IMR-90 (cell line): ENCODE data around the gene PNKP. TPM values are rescaled to one million over a fixed set of nuclear protein-coding genes. Genes with fewer than 3 reads are reported as not detected.

Experiments used
- ATAC-seq: fragments of 200-7000 bp; cut with Tn5 transposase; 2 replicates; pipeline ENCODE4 v1.9.1; 2020; ENCODE audit warnings: low read depth, mild to moderate bottlenecking, moderate library complexity
- Bru-seq: library from RNA; stranded (reverse); fragments of 400-500 nt; gene quantifications from one replicate; lab custom pipeline; 2021; lab: Mats Ljungman, UMichigan
- BruChase-seq, 2 experiments: library from RNA; stranded (reverse); fragments of 400-500 nt; gene quantifications; one replicate each; lab custom pipeline; 2021; lab: Mats Ljungman, UMichigan
- BruUV-seq: library from RNA; stranded (reverse); fragments of 400-500 nt; replicated peaks from 2 replicates; lab custom pipeline; 2021; lab: Mats Ljungman, UMichigan
- CTCF ChIA-PET: fragments of 300-600 bp; formaldehyde crosslinking; extraction: SDS; loops from one replicate; lab custom pipeline; 2021; ENCODE audit warnings: antibody characterized with exemption; lab: Yijun Ruan, JAX
- POLR2A ChIA-PET: fragments of 300-600 bp; sonication (Branson Sonifier 250); formaldehyde crosslinking; loops from one replicate; lab custom pipeline; 2022; ENCODE audit warnings: antibody characterized with exemption; ENCODE audit not compliant: unreplicated experiment; lab: Charles Lee
- DNase-seq: peaks from one replicate; pipeline ENCODE4 v3.0.0; 2013
- H2AFZ ChIP-seq: replicated peaks from 2 replicates; pipeline ENCODE3; 2013; ENCODE audit warnings: low read length, mild to moderate bottlenecking; ENCODE audit not compliant: poor library complexity
- H2AK5ac ChIP-seq: 2 replicates; pipeline ENCODE4 v1.6.1; 2013; ENCODE audit warnings: low read depth, low read length, inconsistent platforms
- H2AK9ac ChIP-seq: replicated peaks from 2 replicates; pipeline ENCODE3; 2013; ENCODE audit warnings: mild to moderate bottlenecking, low read depth, low read length, moderate library complexity; ENCODE audit not compliant: poor library complexity
- H2BK120ac ChIP-seq: 2 replicates; pipeline ENCODE4 v1.6.1; 2013; ENCODE audit warnings: low read depth, low read length, inconsistent platforms
- H2BK15ac ChIP-seq: 3 replicates; pipeline ENCODE4 v1.6.1; 2013; ENCODE audit warnings: low read depth, low read length, inconsistent platforms
- H2BK20ac ChIP-seq: 2 replicates; pipeline ENCODE4 v1.6.1; 2013; ENCODE audit warnings: low read depth, mild to moderate bottlenecking, inconsistent platforms, low read length, moderate library complexity
- H2BK5ac ChIP-seq: 2 replicates; pipeline ENCODE4 v1.6.1; 2013; ENCODE audit warnings: mild to moderate bottlenecking, low read depth, low read length, inconsistent platforms; ENCODE audit not compliant: poor library complexity, severe bottlenecking
- H3K14ac ChIP-seq: replicated peaks from 2 replicates; pipeline ENCODE4 v1.6.1; 2013; ENCODE audit warnings: low read depth, low read length, inconsistent platforms
- H3K18ac ChIP-seq: 2 replicates; pipeline ENCODE4 v1.6.1; 2013; ENCODE audit warnings: low read depth, low read length, control low read depth
- H3K23ac ChIP-seq: 2 replicates; pipeline ENCODE4 v1.6.1; 2013; ENCODE audit warnings: low read depth, low read length, inconsistent platforms
- H3K27ac ChIP-seq: 2 replicates; pipeline ENCODE4 v1.5.1; 2013; ENCODE audit warnings: mild to moderate bottlenecking, control low read depth, low read length; ENCODE audit not compliant: insufficient read depth
- H3K27me3 ChIP-seq: 2 replicates; pipeline ENCODE4 v1.6.1; 2013; ENCODE audit warnings: low read length; ENCODE audit not compliant: control insufficient read depth, insufficient read depth
- H3K36me3 ChIP-seq: 2 replicates; pipeline ENCODE4 v1.6.1; 2013; ENCODE audit warnings: low read length, mixed read lengths; ENCODE audit not compliant: control insufficient read depth, insufficient read depth
- H3K4ac ChIP-seq: 2 replicates; pipeline ENCODE4 v1.6.1; 2013; ENCODE audit warnings: low read depth, low read length, inconsistent platforms
- H3K4me1 ChIP-seq: 2 replicates; pipeline ENCODE4 v1.6.1; 2013; ENCODE audit warnings: low read length, mixed read lengths; ENCODE audit not compliant: control insufficient read depth, insufficient read depth
- H3K4me2 ChIP-seq: 2 replicates; pipeline ENCODE4 v1.6.1; 2013; ENCODE audit warnings: low read depth, mild to moderate bottlenecking, control low read depth, low read length, moderate library complexity
- H3K4me3 ChIP-seq: 2 replicates; pipeline ENCODE4 v1.5.1; 2013; ENCODE audit warnings: low read depth, mild to moderate bottlenecking, control low read depth, low read length, moderate library complexity; ENCODE audit not compliant: insufficient read depth
- H3K56ac ChIP-seq: 2 replicates; pipeline ENCODE4 v1.6.1; 2013; ENCODE audit warnings: low read length, inconsistent platforms; ENCODE audit not compliant: insufficient read depth; ENCODE audit errors: extremely low read depth
- H3K79me1 ChIP-seq, 2 experiments: 2 replicates each; pipeline ENCODE4 v1.6.1; 2013; ENCODE audit warnings: low read length in 2 of 2, inconsistent platforms in 1 of 2, low read depth in 1 of 2
- H3K9ac ChIP-seq: 2 replicates; pipeline ENCODE4 v1.6.1; 2013; ENCODE audit warnings: low read depth, low read length, control low read depth
- H3K9me1 ChIP-seq: 2 replicates; pipeline ENCODE4 v1.6.1; 2013; ENCODE audit warnings: low read length, inconsistent platforms; ENCODE audit not compliant: insufficient read depth
- H3K9me3 ChIP-seq: 2 replicates; pipeline ENCODE4 v1.6.1; 2013; ENCODE audit warnings: low read length; ENCODE audit not compliant: control insufficient read depth, insufficient read depth
- H4K20me1 ChIP-seq: 2 replicates; pipeline ENCODE4 v1.6.1; 2013; ENCODE audit warnings: low read length, inconsistent platforms; ENCODE audit not compliant: insufficient read depth
- H4K5ac ChIP-seq: 2 replicates; pipeline ENCODE4 v1.6.1; 2013; ENCODE audit warnings: mild to moderate bottlenecking, low read depth, low read length, control low read depth
- H4K8ac ChIP-seq, 2 experiments: 2 replicates each; pipeline ENCODE4 v1.6.1; 2013; ENCODE audit warnings: low read depth in 2 of 2, low read length in 2 of 2, control low read depth in 1 of 2, inconsistent platforms in 1 of 2
- H4K91ac ChIP-seq: 2 replicates; pipeline ENCODE4 v1.6.1; 2013; ENCODE audit warnings: low read depth, low read length, inconsistent platforms; ENCODE audit not compliant: insufficient read depth
- BHLHE40 ChIP-seq: fragments of 150-350 bp; IDR thresholded peaks from 2 replicates; pipeline ENCODE4 v1.6.1; 2016; ENCODE audit warnings: mild to moderate bottlenecking, low read depth, low read length
- CEBPB ChIP-seq: IDR thresholded peaks from 2 replicates; pipeline ENCODE4 v1.6.1; 2012; ENCODE audit warnings: low read depth, low read length, improper control_type of control experiment
- CHD1 ChIP-seq: IDR thresholded peaks from 2 replicates; pipeline ENCODE4 v1.6.1; 2012; ENCODE audit warnings: low read depth, low read length, improper control_type of control experiment
- ELK1 ChIP-seq: fragments of 150-350 bp; IDR thresholded peaks from 2 replicates; pipeline ENCODE4 v1.6.1; 2016; ENCODE audit warnings: low read depth, mild to moderate bottlenecking, low read length, moderate library complexity, borderline replicate concordance
- FOS ChIP-seq: fragments of 150-350 bp; IDR thresholded peaks from 2 replicates; pipeline ENCODE4 v1.6.1; 2016; ENCODE audit warnings: low read depth, low read length
- MAFK ChIP-seq: IDR thresholded peaks from 2 replicates; pipeline ENCODE4 v1.6.1; 2012; ENCODE audit warnings: low read depth, low read length, improper control_type of control experiment
- MAZ ChIP-seq: IDR thresholded peaks from 2 replicates; pipeline ENCODE4 v1.6.1; 2012; ENCODE audit warnings: low read depth, mild to moderate bottlenecking, low read length, improper control_type of control experiment, moderate library complexity, borderline replicate concordance
- MXI1 ChIP-seq: IDR thresholded peaks from 2 replicates; pipeline ENCODE4 v1.6.1; 2012; ENCODE audit warnings: low read depth, mild to moderate bottlenecking, low read length, moderate library complexity, borderline replicate concordance
- NFE2L2 ChIP-seq: fragments of 150-350 bp; IDR thresholded peaks from 2 replicates; pipeline ENCODE4 v1.6.1; 2016; ENCODE audit warnings: low read depth, mild to moderate bottlenecking, low read length
- POLR2A ChIP-seq: IDR thresholded peaks from 2 replicates; pipeline ENCODE4 v1.6.1; 2012; ENCODE audit warnings: mild to moderate bottlenecking, low read depth, low read length
- RCOR1 ChIP-seq: IDR thresholded peaks from 2 replicates; pipeline ENCODE4 v1.6.1; 2012; ENCODE audit warnings: mild to moderate bottlenecking, low read length, improper control_type of control experiment; ENCODE audit not compliant: insufficient replicate concordance
- RFX5 ChIP-seq: IDR thresholded peaks from 2 replicates; pipeline ENCODE4 v1.8.0; 2012; ENCODE audit warnings: low read depth, mild to moderate bottlenecking, low read length, moderate library complexity
- SMC3 ChIP-seq: fragments of 150-350 bp; IDR thresholded peaks from 2 replicates; pipeline ENCODE4 v1.6.1; 2016; ENCODE audit warnings: low read depth, mild to moderate bottlenecking, antibody characterized with exemption, low read length, moderate library complexity
- WGBS, 2 experiments: methylation state at CpG; one replicate each; pipeline versions ENCODE4 v1.1.5 to v1.1.7; 2013; ENCODE audit warnings: missing lambda C conversion rate in 2 of 2; ENCODE audit not compliant: insufficient read length in 1 of 2; ENCODE audit errors: extremely low coverage in 2 of 2; 5-methylcytosine and 5-hydroxymethylcytosine counted together
- dilution Hi-C: fragments of 300-500 bp; cut with HindIII; formaldehyde crosslinking; loops from one replicate; pipeline ENCODE4 v1.14.3; 2018; ENCODE audit warnings: low sequenced_read_pairs; ENCODE audit not compliant: unreplicated experiment
- in situ Hi-C: fragments of 300-500 bp; cut with MboI; formaldehyde crosslinking; loops from 3 replicates; pipeline ENCODE4 v1.14.3; 2019; ENCODE audit warnings: low sequenced_read_pairs, inconsistent platforms, mixed read lengths
- intact Hi-C: fragments of 100-400 bp; cut with micrococcal nuclease; formaldehyde crosslinking; loops from 2 replicates; pipeline ENCODE4 v1.10.0; 2022
- long read RNA-seq: library from polyadenylated mRNA; unstranded; transcript quantifications from one replicate; pipeline ENCODE4 v2.0.0, GENCODE V29; 2021; ENCODE audit not compliant: unreplicated experiment
- polyA plus RNA-seq, 3 experiments: library from polyadenylated mRNA; depleted of rRNA; stranded (reverse); fragments of >200 nt; gene quantifications; 2 replicates each; pipeline ENCODE4 v1.2.3, GENCODE V29; 2012; ENCODE audit warnings: low replicate concordance in 1 of 3
- total RNA-seq: library from RNA; depleted of rRNA; stranded (reverse); fragments of >200 nt; gene quantifications from 2 replicates; pipeline ENCODE4 v1.2.3, GENCODE V29; 2012; rRNA removed

PNKP gene
- total RNA-seq, result 10.6 and 14.2 TPM in 2 replicates
- 25.0 and 33.0 TPM in 2 replicates for polyA plus RNA-seq (2012; rRNA removed)
- polyA plus RNA-seq (2012; cell fraction: cytosol; rRNA removed), result 16.7 and 18.1 TPM in 2 replicates
- 171 and 356 TPM in 2 replicates for polyA plus RNA-seq (2012; cell fraction: nucleus; rRNA removed; ENCODE audit: low replicate concordance)
- percentile 71 among the genes with signal in this experiment for Bru-seq, nascent RNA
- BruChase-seq, experiment 1, labeled RNA remaining after a 6-hour chase, result percentile 84 among the genes with signal in this experiment
- BruChase-seq, experiment 2, labeled RNA remaining after a 2-hour chase, result percentile 79 among the genes with signal in this experiment
- long read RNA-seq, transcript PNKP-207 (16 exons, 1,665 nt), result minor isoform, 5 of 26 reads
- long read RNA-seq, transcript PNKP-201 (17 exons, 2,041 nt), result major isoform, 8 of 26 reads
- long read RNA-seq, partial matches to known transcripts, result 2 of 26 reads
- long read RNA-seq, other reads (novel, unspliced or antisense), result 9 of 26 reads

- Histone ChIP-seq H2AK5ac (peak within 1 kb of the TSS; percentile 86), H2BK15ac (peak within 1 kb of the TSS; percentile 37; the same call in 1 of the 3 replicates), H3K27ac (peak within 1 kb of the TSS; percentile 96), H3K18ac (peak within 1 kb of the TSS; percentile 82), H3K9ac (peak within 1 kb of the TSS; percentile 85), H3K56ac (peak within 1 kb of the TSS; percentile 73), H3K4me3 (peak within 1 kb of the TSS; percentile 87), H2AK9ac (peak within 1 kb of the TSS; percentile 93), H3K36me3 (peaks cover 26% of the 10 kb centered on the region), H3K4me2 (peak within 1 kb of the TSS; percentile 97), H2BK5ac (peak within 1 kb of the TSS; percentile 88), H2AFZ (peak within 1 kb of the TSS; percentile 96), H4K8ac (peak within 1 kb of the TSS; percentile 94 to 97), H3K9me1 (peaks cover 10% of the 10 kb centered on the region), H4K20me1 (peaks cover 18% of the 10 kb centered on the region), H4K91ac (peak within 1 kb of the TSS; percentile 69), H3K23ac (peak within 1 kb of the TSS; percentile 39; the same call in 1 of the 2 replicates), H2BK20ac (no peak within 1 kb of the TSS), H3K79me1 (peaks cover 27 to 70% of the 10 kb centered on the region in 2 experiments), H4K5ac (peak within 1 kb of the TSS; percentile 94), H3K4ac (peak within 1 kb of the TSS; percentile 81), H3K4me1 (peaks cover 7% of the 10 kb centered on the region), H2BK120ac (peak within 1 kb of the TSS; percentile 58), H3K14ac (peak within 1 kb of the TSS; percentile 65), H3K9me3 (no peaks in the 10 kb centered on the region), H3K27me3 (no peaks in the 10 kb centered on the region)
- DNase-seq, result peak; percentile 85
- POLR2A ChIA-PET, result interaction anchor here (0.6 kb wide), 2 partner anchors 12 to 22 kb away, joined by 3 to 7 read pairs; no protein-coding TSS in a partner anchor
- no TSS peak for BruUV-seq
- in situ Hi-C loops, result no loop called here
- CTCF ChIA-PET, result no interaction called here
- WGBS, 2 experiments, result 0% methylated on average over 42 of the region's 65 CpGs; no CpG with 5 or more reads in 1 of the 2 experiments
- intact Hi-C loops, result no loop called here
- peak; percentile 51 for ATAC-seq
- dilution Hi-C loops, result no loop called here
- TF ChIP-seq FOS (no peak), MAZ (peak; percentile 90), NFE2L2 (0 out of 2 replicates have a peak, but pooled peaks have one; percentile 17), POLR2A (peak; percentile 71), RFX5 (no peak), ELK1 (no peak), MAFK (no peak), SMC3 (no peak; the same call in 1 of the 2 replicates), RCOR1 (no peak), CEBPB (peak; percentile 42; the same call in 1 of the 2 replicates), CHD1 (no peak), BHLHE40 (no peak), MXI1 (peak; percentile 95)
Measured at GRCh38 chr19:49866933-49867782, at the start of gene PNKP. PNKP (minus strand) TSS chr19:49867576; CDS start chr19:49867204, 372 bp downstream.
